ENCODE data around the gene BRF1. TPM values are rescaled to one million over a fixed set of nuclear protein-coding genes. Genes with fewer than 3 reads are reported as not detected.
A peak's percentile ranks its signal among the peaks of the same experiment; 100 is the strongest.

Gene BRF1
- polyA plus RNA-seq, 1 of the 3 experiments (the other 2 are of a cell fraction), result 15.7 TPM

GRCh38 chr14:105204931-105205672, 95.7 kb downstream of the BRF1 start (continued):
- TF ChIP-seq USF1 (IDR thresholded peaks at IDR 0.05; ENCODE audit: borderline replicate concordance, low read depth), result no peak
- TF ChIP-seq RFX5 (IDR thresholded peaks at IDR 0.05; ENCODE audit: low read length), result no peak
- TF ChIP-seq MEF2A (IDR thresholded peaks at IDR 0.05; ENCODE audit: borderline replicate concordance, low read depth), result no peak
- no peak for TF ChIP-seq SIN3A (IDR thresholded peaks at IDR 0.05; ENCODE audit: borderline replicate concordance, low read depth, low read length)
- no peak for TF ChIP-seq EP300 (IDR thresholded peaks at IDR 0.05; ENCODE audit: borderline replicate concordance in 1 of 2, low read depth in 1 of 2, low read length in 1 of 2)
- no peak for TF ChIP-seq TEAD4 (IDR thresholded peaks at IDR 0.05; ENCODE audit: borderline replicate concordance, insufficient read depth)
- TF ChIP-seq NRF1 (IDR thresholded peaks at IDR 0.05; ENCODE audit: low read depth, low read length), result no peak

- Histone ChIP-seq H3K9ac (no peak overlapping the region), H3K4me2 (no peak overlapping the region), H4K20me1 (ENCODE audit: insufficient read depth) (no peaks in the 10 kb centered on the region), H3K36me3 (replicated peaks in 1 of 2; ENCODE audit: control insufficient read depth in 1 of 2, insufficient read depth in 2 of 2, low read length in 1 of 2) (peaks cover 0 to 3% of the 10 kb centered on the region in 2 experiments), H2AFZ (ENCODE audit: low read depth) (no peak overlapping the region), H3K79me2 (ENCODE audit: insufficient read depth) (no peaks in the 10 kb centered on the region), H3K27ac (ENCODE audit: low read depth in 2 of 2, low read length in 1 of 2) (peak overlapping the region in 1 of 2 experiments; percentile 66; a peak in 1 of 4 replicates), H3K4me3 (ENCODE audit: low read depth in 2 of 2, low read length in 1 of 2) (no peak overlapping the region), H3K27me3 (ENCODE audit: insufficient read depth) (no peaks in the 10 kb centered on the region), H3K9me2 (no peaks in the 10 kb centered on the region), H3K4me1 (ENCODE audit: control insufficient read depth in 1 of 2, insufficient read depth in 2 of 2, low read depth in 1 of 2, low read length in 1 of 2) (peaks cover 0 to 76% of the 10 kb centered on the region in 2 experiments; a peak in 1 of 4 replicates), H3F3A (replicated peaks; ENCODE audit: insufficient read depth) (no peaks in the 10 kb centered on the region), H3K9me3 (no peaks in the 10 kb centered on the region)
- no peak for DNase-seq
- CTCF ChIA-PET, result interaction anchor here (0.6 to 2.7 kb wide), 15 partner anchors 9 to 166 kb away, joined by 3 to 24 read pairs (median 5); no protein-coding TSS in a partner anchor
- TF ChIP-seq USF2 (IDR thresholded peaks at IDR 0.05; ENCODE audit: borderline replicate concordance, low read depth, low read length) (peak; percentile 26; the same call in 1 of the 2 replicates), USF1 (IDR thresholded peaks at IDR 0.05; ENCODE audit: borderline replicate concordance, low read depth) (peak; percentile 41; the same call in 1 of the 2 replicates), YY1 (IDR thresholded peaks at IDR 0.05; ENCODE audit: low read depth) (no peak)
- POLR2A ChIA-PET, result interaction anchor here (0.8 kb wide), 1 partner anchor 148 kb away, joined by 4 read pairs; no protein-coding TSS in a partner anchor
- 83% methylated on average over 16 of the region's 24 CpGs for WGBS (ENCODE audit: low lambda C conversion rate)
Observed at GRCh38 chr14:105204206-105204930, 96.4 kb downstream of the BRF1 start.

All from SK-N-SH (cell line).